HG03108 (cell line): ENCODE results near the gene ZNF485.

ENCODE experiments used
- ATAC-seq: cut with Tn5 transposase; IDR thresholded peaks from one replicate; pipeline ENCODE4 v1.9.1; 2021; ENCODE audit warnings: moderate library complexity; ENCODE audit not compliant: unreplicated experiment

Gene ZNF485

DNA sequence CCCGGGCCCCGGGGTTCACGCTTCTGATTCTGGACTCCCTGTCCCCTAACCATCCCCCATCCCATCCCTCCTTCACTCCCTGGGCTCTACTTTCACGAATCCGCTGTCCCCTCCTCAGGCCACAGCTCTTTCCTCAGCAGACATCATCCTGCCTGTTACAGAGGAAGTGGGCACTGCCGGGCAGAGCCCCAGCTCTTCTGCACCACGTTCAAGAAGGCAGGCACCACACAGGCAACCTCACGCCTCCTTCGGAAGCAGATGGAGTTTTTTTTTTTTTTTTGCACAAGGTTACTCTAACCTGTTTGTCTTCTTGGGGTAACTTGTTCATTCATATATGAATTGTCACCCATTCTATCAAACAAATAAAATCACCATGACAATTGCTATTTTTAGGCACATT lies 60.3 kb downstream of the ZNF485 start:
- no peak for ATAC-seq

DNA sequence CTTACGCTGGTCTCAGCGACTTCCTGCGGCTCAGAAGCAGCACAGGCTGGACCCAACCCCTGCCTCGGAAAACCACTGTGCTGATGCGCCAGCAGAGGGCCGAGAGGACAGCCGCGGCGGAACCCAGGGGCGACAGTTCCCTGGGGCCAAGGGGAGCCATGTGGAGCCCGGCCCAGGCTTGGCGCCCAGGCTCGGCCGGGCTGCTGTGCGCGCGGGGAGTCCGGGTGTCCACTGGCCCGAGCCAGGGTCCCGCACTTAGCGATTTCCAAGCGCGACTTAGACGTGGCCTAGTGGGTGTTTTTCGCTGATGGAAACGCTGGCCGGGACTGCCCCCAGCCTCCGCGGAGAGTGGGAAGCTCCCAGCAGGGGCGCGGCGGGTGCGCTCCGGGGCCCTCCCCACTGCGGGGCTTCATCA lies 61.1 kb downstream of the ZNF485 start:
- ATAC-seq = no peak
